SHP77 (cell line): ENCODE measurements around the gene KNCN.

Source experiments
- DNase-seq, 2 experiments: peaks; one replicate each; lab custom pipeline; 2025; lab: John Stamatoyannopoulos, UW

KNCN gene

DNA sequence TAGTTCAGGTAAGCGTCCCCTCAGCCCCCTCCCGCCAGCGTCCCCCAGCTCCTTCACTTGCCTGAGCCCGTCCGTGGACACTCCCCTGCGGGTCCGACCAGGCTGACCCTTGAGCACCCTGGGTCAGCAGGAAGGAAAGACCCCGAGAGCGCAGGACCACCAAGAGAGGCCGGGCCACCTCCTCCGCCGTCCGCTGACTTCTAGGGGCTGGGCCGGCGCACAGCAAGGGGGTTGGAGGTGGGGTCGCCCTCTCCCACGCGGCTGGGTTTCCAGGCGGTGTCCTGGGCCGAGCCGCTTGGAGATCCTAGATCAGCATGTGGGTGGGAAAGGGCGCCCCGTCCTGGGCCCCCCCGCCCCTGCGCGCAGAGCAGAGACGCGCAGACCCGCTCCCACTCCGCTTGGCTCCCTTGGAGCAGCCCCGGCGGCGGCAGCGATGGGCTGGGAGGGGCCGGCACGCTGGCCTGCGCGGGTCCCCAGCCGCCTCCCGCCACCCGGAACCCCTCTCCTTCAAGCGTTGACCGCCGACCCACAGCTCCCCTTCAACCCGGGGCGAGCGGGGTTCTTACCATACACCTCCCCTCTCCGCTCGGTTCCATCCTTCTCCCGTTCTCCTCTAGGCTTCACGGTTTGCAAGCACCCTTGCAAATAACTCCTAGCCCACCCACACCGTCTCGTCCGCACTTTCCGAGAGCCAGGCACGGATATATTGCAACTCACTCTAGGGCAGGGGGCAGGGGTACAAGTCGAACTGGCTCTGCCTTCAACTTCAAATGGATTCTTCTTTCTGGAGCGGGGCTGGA is 7.5 kb downstream of the KNCN start:
- no peak for DNase-seq

- DNase-seq, result no peak
Observed at GRCh38 chr1:46543382-46543760, 8.1 kb downstream of the KNCN start.

DNA sequence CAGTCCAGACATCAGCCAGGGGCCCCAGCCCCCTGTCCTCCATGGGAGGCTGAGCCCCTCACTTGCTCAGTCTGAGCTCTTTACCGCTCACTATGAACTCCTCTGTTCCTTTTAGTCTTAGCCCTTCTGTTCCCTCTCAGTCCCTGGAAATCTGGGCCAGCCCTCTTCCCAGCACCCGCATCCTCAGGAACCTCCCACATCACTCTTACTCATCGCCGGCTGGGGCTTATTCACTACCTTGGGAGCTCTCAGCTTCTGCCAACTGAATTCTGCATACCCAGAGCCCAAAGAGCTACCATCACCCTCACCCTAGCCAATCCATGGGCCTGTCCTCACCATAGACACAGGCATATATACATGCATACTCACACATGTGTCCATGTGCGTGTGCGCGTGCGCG is 11.5 kb downstream of the KNCN start:
- no peak for DNase-seq

GRCh38 chr1:46538147-46538546 is 13.3 kb downstream of the KNCN start:
- DNase-seq, result no peak

- DNase-seq, result no peak
Observed at GRCh38 chr1:46537651-46538050, 13.8 kb downstream of the KNCN start.

DNA sequence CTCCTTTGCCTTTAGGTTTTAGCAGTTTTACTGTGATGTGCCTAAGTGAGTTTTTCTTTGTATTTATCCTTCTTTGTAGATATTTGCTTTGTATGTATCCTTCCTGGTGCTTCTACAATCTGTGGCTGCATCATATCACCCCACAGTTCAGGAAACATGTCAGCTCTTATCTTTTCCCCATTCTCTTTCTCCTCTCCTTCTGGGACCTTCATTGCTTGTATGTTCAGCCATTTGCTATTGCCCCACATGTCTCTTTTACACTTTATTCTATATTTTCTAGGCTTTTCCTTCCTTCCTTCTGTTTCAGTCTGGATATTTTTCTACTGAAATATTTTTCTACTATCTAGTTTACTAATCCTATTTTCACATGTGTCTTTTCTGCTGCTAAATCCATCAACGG is 14.9 kb downstream of the KNCN start:
- DNase-seq, result no peak

DNA sequence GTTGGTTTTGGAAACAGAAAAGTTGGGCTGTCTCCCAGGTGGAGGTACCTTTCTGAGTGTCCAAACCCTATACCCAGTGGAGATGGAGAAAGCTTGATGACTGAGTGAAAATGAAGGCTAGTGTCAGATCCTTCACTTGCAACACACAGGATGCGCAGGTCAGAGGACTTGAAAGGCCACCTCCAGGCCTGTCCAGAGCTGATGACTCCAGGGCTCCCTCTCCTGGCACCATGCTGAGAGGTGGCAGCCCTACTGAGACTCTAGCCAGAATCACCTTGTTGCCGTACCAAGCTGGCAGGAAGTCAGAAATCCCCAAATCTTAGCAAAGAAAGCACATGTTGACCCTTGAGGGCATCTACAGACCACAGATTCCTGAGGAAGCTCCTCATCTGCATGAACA is 16.4 kb downstream of the KNCN start:
- peak in 1 of 2 experiments; percentile 24 for DNase-seq

DNA sequence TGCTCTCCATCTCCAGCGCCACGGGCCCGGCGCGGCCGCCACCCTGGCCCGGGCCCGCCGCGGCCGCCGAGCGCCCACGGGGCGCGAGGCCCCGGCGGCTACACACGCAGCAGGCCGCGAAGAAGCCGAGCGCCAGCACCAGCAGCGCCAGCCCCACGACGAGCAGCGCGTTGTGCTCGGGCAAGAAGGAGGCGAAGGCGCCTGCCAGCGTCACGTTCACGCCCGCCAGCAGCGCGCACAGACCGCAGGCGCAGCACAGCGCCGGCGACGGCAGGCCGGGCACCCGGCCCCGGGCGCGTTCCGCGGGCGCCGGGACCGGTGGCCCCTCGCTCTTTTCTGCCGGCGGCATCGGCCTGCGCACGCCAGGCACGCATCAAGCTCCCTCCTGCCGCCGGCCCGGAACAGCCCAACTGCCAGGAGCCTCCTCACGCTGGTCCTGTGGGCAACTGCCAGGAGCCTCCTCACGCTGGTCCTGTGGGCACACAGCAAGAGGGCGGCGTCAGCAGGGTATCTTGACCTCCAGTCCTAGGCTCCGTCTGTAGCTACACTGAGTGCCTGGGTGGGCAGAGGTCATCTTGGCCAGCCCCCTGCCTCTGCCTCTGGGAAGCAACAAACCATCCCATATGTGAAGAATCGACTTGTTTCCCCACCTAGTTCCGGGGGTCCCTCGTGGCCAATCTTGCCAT is 18.1 kb downstream of the KNCN start:
- DNase-seq, result no peak

- no peak for DNase-seq
Observed at GRCh38 chr1:46532498-46533178, 18.8 kb downstream of the KNCN start.

GRCh38 chr1:46532095-46532494 is 19.4 kb downstream of the KNCN start:
- no peak for DNase-seq

DNA sequence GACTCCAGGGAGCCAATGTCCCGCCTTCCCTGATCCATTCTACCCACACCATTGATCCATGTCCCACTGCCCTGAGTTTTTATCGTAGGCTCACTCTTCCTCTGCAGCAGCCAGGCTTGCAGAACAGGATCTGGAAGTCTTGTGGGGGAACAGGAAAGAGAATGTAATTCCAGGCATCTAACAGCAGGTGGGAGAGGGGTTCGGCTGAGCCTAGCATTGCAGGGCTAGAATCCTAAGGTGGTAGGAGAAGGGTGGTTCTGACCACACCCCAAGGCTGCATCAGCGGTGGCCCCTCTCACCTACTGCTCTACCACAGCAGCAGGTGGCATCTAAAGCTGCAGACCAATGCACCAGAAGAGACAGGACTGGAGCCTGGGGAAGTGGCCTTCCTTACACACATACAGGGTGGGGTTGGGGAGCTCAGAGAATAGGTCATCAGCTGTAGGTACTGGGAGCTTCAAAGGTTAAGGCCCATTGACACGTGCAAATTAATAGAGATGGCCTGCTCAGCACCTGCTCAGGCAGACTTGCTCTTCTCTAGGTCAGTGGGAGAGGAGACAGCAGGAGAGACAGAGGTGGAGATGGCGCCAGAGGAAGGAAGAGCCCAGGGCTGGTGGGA is 20.5 kb downstream of the KNCN start:
- no peak for DNase-seq

- no peak for DNase-seq
Observed at GRCh38 chr1:46530311-46530710, 21.1 kb downstream of the KNCN start.

GRCh38 chr1:46529031-46529630 is 22.3 kb downstream of the KNCN start:
- no peak for DNase-seq

- no peak for DNase-seq
Observed at GRCh38 chr1:46528297-46528955, 23.0 kb downstream of the KNCN start.

DNA sequence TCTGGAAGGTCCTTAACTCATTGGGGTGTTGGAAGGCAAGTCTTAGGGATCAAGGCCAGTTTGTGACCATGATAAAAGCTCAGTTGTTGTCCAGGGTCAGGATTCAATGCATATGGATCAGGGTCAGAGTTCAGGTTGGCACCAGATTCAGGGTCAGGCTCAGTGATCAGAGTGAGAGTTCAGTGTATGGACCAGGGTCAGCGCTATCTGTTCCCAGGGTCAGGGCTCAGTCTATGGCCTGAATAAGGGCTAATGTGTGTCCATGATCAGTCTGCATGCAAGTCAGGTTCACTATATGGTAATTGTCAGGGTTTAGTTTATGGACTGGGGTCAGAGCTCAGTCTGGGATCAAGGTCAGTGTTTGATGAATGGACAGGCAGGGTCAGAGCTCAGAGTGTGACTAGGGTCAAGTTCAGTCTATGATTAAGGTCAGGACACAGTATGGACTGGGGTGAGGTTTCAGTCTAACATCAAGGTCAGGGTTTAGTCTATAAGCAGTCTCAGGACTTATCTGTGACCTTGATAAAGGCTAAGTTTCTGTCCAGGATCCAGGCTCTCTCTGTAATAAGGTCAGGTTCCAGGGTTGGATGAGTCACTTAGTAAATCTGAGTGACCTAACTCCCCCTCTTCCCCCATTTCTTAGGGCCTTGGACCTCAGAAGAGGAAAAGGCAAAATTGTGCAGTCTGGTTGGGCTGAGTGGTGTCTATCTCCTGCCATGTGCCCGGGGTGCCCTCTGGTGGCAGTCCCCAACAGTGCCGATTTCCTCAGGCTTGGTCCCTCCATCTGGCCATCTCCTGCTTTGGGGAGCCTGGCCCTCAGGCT is 23.8 kb downstream of the KNCN start:
- peak; percentile 32 to 61 for DNase-seq

GRCh38 chr1:46526691-46527291 is 24.7 kb downstream of the KNCN start:
- no peak for DNase-seq

- no peak for DNase-seq
Observed at GRCh38 chr1:46526013-46526690, 25.3 kb downstream of the KNCN start.

DNA sequence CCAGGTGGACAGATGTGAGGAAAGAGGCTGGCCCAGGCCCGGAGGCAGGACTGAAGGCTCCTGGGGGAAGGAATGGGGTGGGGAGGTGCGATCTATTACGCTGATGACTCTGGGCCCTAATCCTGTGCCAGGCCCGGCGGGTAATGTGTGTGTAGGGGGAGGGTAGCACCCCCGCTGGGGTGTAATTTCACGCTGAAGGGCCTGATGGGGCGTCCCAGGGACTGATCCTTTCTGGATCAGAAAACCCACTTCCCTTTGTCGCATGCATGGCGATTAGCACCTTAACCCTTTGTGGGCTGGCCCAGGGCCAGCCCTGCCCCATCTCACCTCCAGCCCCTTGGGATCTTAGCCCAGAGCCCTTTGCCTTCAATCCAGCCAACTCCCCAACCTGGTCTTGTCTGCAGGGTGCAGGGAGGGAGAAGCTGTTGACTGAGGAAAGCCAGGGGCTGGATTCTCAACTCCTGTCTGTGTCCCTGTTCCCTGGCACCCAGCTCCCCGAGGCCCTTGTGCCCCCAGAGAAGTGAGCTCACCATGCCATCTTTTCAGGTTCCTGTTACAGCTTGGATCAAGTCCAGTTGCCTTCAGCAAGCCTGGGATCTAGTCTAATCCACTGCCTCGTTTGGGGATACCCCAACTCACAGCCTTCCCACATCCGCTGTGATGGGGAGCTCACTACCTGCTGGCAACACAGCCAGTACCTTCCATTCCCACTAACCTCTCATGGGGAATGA is 26.0 kb downstream of the KNCN start:
- no peak for DNase-seq

DNA sequence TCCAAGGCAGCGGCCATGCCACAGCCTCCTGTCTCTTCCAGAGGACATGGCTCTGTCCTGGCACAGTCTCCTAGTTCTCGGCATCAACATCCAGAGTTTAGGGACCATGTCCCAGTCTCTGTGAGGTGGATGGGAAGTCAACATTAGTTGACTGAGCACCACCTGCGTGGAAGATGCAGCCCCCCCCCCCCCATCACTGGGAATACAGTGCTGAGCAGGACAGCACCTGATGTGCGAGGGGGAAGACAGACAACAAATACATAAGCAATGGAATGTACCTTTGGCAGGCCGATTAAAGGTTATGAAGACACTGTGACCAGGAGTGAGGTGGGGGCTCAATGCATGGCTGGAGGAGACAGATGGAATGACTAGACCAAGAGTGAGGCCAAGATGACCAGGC is 26.6 kb downstream of the KNCN start:
- no peak for DNase-seq
